Hepatocyte (in vitro differentiated cells): ENCODE measurements around the gene MAG. TPM values are rescaled to one million over a fixed set of nuclear protein-coding genes. Genes with fewer than 3 reads are reported as not detected.

Source experiments
- DNase-seq: peaks from one replicate; pipeline ENCODE4 v3.0.0-alpha.2; 2016; ENCODE audit warnings: low spot score
- H2AFZ ChIP-seq: fragments of 200-600 bp; sonication (generic); 2 replicates; pipeline ENCODE4 v1.6.0; 2016; ENCODE audit warnings: antibody characterized with exemption, mild to moderate bottlenecking
- H3K27ac ChIP-seq: fragments of 200-600 bp; sonication (generic); 2 replicates; pipeline ENCODE4 v1.5.1; 2016; ENCODE audit warnings: mild to moderate bottlenecking
- H3K27me3 ChIP-seq: fragments of 200-600 bp; sonication (generic); 2 replicates; pipeline ENCODE4 v1.6.1; 2016
- H3K36me3 ChIP-seq: fragments of 200-600 bp; sonication (generic); replicated peaks from 2 replicates; pipeline ENCODE4 v1.5.1; 2016; ENCODE audit warnings: low read depth; ENCODE audit not compliant: insufficient read depth
- H3K4me1 ChIP-seq: fragments of 200-600 bp; sonication (generic); 2 replicates; pipeline ENCODE4 v1.5.1; 2016; ENCODE audit warnings: mild to moderate bottlenecking, moderate library complexity; ENCODE audit not compliant: insufficient read depth
- H3K4me2 ChIP-seq: fragments of 200-600 bp; sonication (generic); 2 replicates; pipeline ENCODE4 v1.6.0; 2016
- H3K4me3 ChIP-seq: fragments of 200-600 bp; sonication (generic); 2 replicates; pipeline ENCODE4 v1.5.1; 2016; ENCODE audit warnings: mild to moderate bottlenecking
- H3K79me2 ChIP-seq: fragments of 200-600 bp; sonication (generic); 2 replicates; pipeline ENCODE4 v1.6.0; 2017; ENCODE audit warnings: mild to moderate bottlenecking
- H3K9me2 ChIP-seq: fragments of 200-600 bp; sonication (generic); replicated peaks from 2 replicates; pipeline ENCODE4 v1.6.0; 2017; ENCODE audit warnings: mild to moderate bottlenecking; ENCODE audit not compliant: insufficient read depth
- H3K9me3 ChIP-seq: fragments of 200-600 bp; sonication (generic); 2 replicates; pipeline ENCODE4 v1.5.1; 2016; ENCODE audit warnings: low read depth, mild to moderate bottlenecking
- H4K20me1 ChIP-seq: fragments of 200-600 bp; sonication (generic); 2 replicates; pipeline ENCODE4 v1.6.0; 2016; ENCODE audit warnings: mild to moderate bottlenecking; ENCODE audit not compliant: insufficient read depth, poor library complexity, severe bottlenecking
- CTCF ChIP-seq: fragments of 200-600 bp; sonication (generic); IDR thresholded peaks from 2 replicates; pipeline ENCODE4 v1.5.1; 2016; ENCODE audit warnings: antibody characterized with exemption, mild to moderate bottlenecking; ENCODE audit not compliant: poor library complexity
- EZH2 ChIP-seq: fragments of 200-600 bp; sonication (generic); IDR thresholded peaks from 2 replicates; pipeline ENCODE4 v1.6.1; 2016; ENCODE audit warnings: antibody characterized with exemption, mild to moderate bottlenecking, borderline replicate concordance
- EZH2phosphoT487 ChIP-seq: fragments of 200-600 bp; sonication (generic); IDR thresholded peaks from one replicate; pipeline ENCODE4 v1.6.1; 2018; ENCODE audit warnings: antibody characterized with exemption, mild to moderate bottlenecking, low read depth, moderate library complexity; ENCODE audit not compliant: unreplicated experiment, severe bottlenecking
- WGBS: methylation state at CpG from one replicate; pipeline ENCODE4 v1.1.6; 2016; ENCODE audit warnings: low lambda C conversion rate; ENCODE audit errors: missing lambda C conversion rate; 5-methylcytosine and 5-hydroxymethylcytosine counted together
- polyA plus RNA-seq: library from polyadenylated mRNA; unstranded; fragments of >200 nt; fragmentation: Nextera tagmentation; extraction: Ambion mirVana; gene quantifications from 2 replicates; pipeline ENCODE4 v1.2.1, GENCODE V29; 2016
- total RNA-seq: library from RNA; depleted of rRNA; stranded (reverse); fragments of >200 nt; gene quantifications from 2 replicates; pipeline ENCODE4 v1.2.3, GENCODE V29; 2014

The MAG gene
- total and polyA plus RNA-seq, 2 experiments from 2014 or later: 0.47 TPM; not detected in 1

GRCh38 chr19:35321291-35321690, 29.3 kb downstream of the MAG start:
- DNase-seq: no peak
- no peaks in the 10 kb centered on the region for H3K9me2 ChIP-seq
- no peaks in the 10 kb centered on the region for H4K20me1 ChIP-seq
- no peak for TF ChIP-seq EZH2phosphoT487
- TF ChIP-seq CTCF: no peak
- no peak for TF ChIP-seq EZH2
- H3K4me2 ChIP-seq: no peak overlapping the region
- no peaks in the 10 kb centered on the region for H3K79me2 ChIP-seq
- H3K27ac ChIP-seq: no peak overlapping the region
- H3K36me3 ChIP-seq: no peaks in the 10 kb centered on the region
- H3K4me3 ChIP-seq: no peak overlapping the region
- H3K4me1 ChIP-seq: peaks cover 6% of the 10 kb centered on the region
- no peaks in the 10 kb centered on the region for H3K9me3 ChIP-seq
- H2AFZ ChIP-seq: no peak overlapping the region
- no peaks in the 10 kb centered on the region for H3K27me3 ChIP-seq
- WGBS: 90% methylated on average over 2 of the region's 2 CpGs

GRCh38 chr19:35322014-35322413, 30.1 kb downstream of the MAG start:
- peaks cover 3% of the 10 kb centered on the region for H3K4me1 ChIP-seq
- no peaks in the 10 kb centered on the region for H3K36me3 ChIP-seq
- no peak for DNase-seq
- no peaks in the 10 kb centered on the region for H4K20me1 ChIP-seq
- H3K27ac ChIP-seq: no peak overlapping the region
- no peak overlapping the region for H2AFZ ChIP-seq
- H3K27me3 ChIP-seq: no peaks in the 10 kb centered on the region
- H3K9me2 ChIP-seq: no peaks in the 10 kb centered on the region
- H3K4me3 ChIP-seq: no peak overlapping the region
- no peak overlapping the region for H3K4me2 ChIP-seq
- no peak for TF ChIP-seq CTCF
- TF ChIP-seq EZH2: no peak
- TF ChIP-seq EZH2phosphoT487: no peak
- whole genome bisulfite sequencing: 94% methylated on average over 9 of the region's 9 CpGs
- no peaks in the 10 kb centered on the region for H3K9me3 ChIP-seq
- no peaks in the 10 kb centered on the region for H3K79me2 ChIP-seq

GRCh38 chr19:35327642-35328041, 35.7 kb downstream of the MAG start:
- 61% methylated on average over 4 of the region's 4 CpGs for WGBS
- DNase-seq: no peak
- Histone ChIP-seq H3K27ac (no peak overlapping the region), H3K79me2 (no peaks in the 10 kb centered on the region), H3K9me2 (no peaks in the 10 kb centered on the region), H3K27me3 (no peaks in the 10 kb centered on the region), H3K4me2 (no peak overlapping the region), H3K4me3 (no peak overlapping the region), H3K4me1 (no peaks in the 10 kb centered on the region), H4K20me1 (no peaks in the 10 kb centered on the region), H3K9me3 (no peaks in the 10 kb centered on the region), H2AFZ (no peak overlapping the region), H3K36me3 (no peaks in the 10 kb centered on the region)
- TF ChIP-seq CTCF (no peak), EZH2 (no peak), EZH2phosphoT487 (no peak)

GRCh38 chr19:35328851-35329285, 36.9 kb downstream of the MAG start, which contains the start of gene CD22:
CD22 (plus strand) TSS chr19:35329187; CDS start chr19:35332041, 2,854 bp downstream.
- no peak within 1 kb of the TSS for H3K27ac ChIP-seq
- no peaks in the 10 kb centered on the region for H4K20me1 ChIP-seq
- H2AFZ ChIP-seq: no peak within 1 kb of the TSS
- H3K4me3 ChIP-seq: no peak within 1 kb of the TSS
- no peak within 1 kb of the TSS for H3K4me2 ChIP-seq
- no peaks in the 10 kb centered on the region for H3K9me2 ChIP-seq
- no peaks in the 10 kb centered on the region for H3K79me2 ChIP-seq
- H3K27me3 ChIP-seq: no peaks in the 10 kb centered on the region
- no peak for DNase-seq
- H3K36me3 ChIP-seq: no peaks in the 10 kb centered on the region
- H3K9me3 ChIP-seq: no peaks in the 10 kb centered on the region
- 88% methylated on average over 12 of the region's 12 CpGs for WGBS
- no peaks in the 10 kb centered on the region for H3K4me1 ChIP-seq
- no peak for TF ChIP-seq EZH2
- TF ChIP-seq EZH2phosphoT487: no peak
- no peak for TF ChIP-seq CTCF
